H1 (cell line): Measurements from ENCODE around the gene TLK2. TPM values are rescaled to one million over a fixed set of nuclear protein-coding genes. Genes with fewer than 3 reads are reported as not detected.

ENCODE experiments used
- BACH1 ChIP-seq: IDR thresholded peaks from 2 replicates; pipeline ENCODE4 v1.6.1; 2012; ENCODE audit warnings: low read length, improper control_type of control experiment
- BCL11A ChIP-seq, 2 experiments: IDR thresholded peaks; one replicate each; pipeline ENCODE4 v1.6.1; 2011; ENCODE audit warnings: low read depth in 2 of 2, low read length in 2 of 2, mild to moderate bottlenecking in 2 of 2
- CTBP2 ChIP-seq: IDR thresholded peaks from 2 replicates; pipeline ENCODE4 v1.7.0; 2011; ENCODE audit warnings: borderline replicate concordance, mild to moderate bottlenecking, moderate library complexity, mixed read lengths, low read length; ENCODE audit not compliant: insufficient read depth, insufficient read length
- KDM4A ChIP-seq: IDR thresholded peaks from one replicate; pipeline ENCODE4 v1.7.1; 2012; ENCODE audit warnings: low read depth, mild to moderate bottlenecking, moderate library complexity, low read length, inconsistent platforms; ENCODE audit not compliant: severe bottlenecking
- SUZ12 ChIP-seq: fragments of 200-600 bp; sonication (generic); IDR thresholded peaks from 2 replicates; pipeline ENCODE4 v1.6.1; 2012; ENCODE audit warnings: mild to moderate bottlenecking, inconsistent platforms, low read length, moderate library complexity, mixed read lengths
- polyA plus RNA-seq, 7 experiments: library from polyadenylated mRNA; depleted of rRNA in 3 of 7; stranded (reverse) in 5 of 7; unstranded in 2 of 7; fragments of >200 nt in 5 of 7; fragments of 200-250 nt in 2 of 7; gene quantifications; 1 replicate in 5 of 7; 2 replicates in 1 of 7; 4 replicates in 1 of 7; pipeline versions ENCODE4 v1.2.1 to v1.2.3, GENCODE V29; 2011 to 2013; ENCODE audit warnings: missing spikeins in 2 of 7, mixed read lengths in 2 of 7
- total RNA-seq: library from RNA; stranded (reverse); fragmentation: NEBNext Ultra II Directional; extraction: Animal tissue kit (Norgen Biotek cat#: 25700); gene quantifications from 2 replicates; pipeline ENCODE4 v1.2.1, GENCODE V29; 2021
- TF ChIP-seq, protein P1 (sequence below): fragments of 300-600 bp; sonication (generic); IDR thresholded peaks from 2 replicates; pipeline ENCODE4 v1.7.1; 2012; ENCODE audit warnings: low read length, moderate library complexity, mild to moderate bottlenecking, inconsistent platforms; ENCODE audit not compliant: insufficient replicate concordance

TLK2 gene
- total and polyA plus RNA-seq, 2 of the 8 experiments (the other 6 are each of a cell fraction or from before 2014, with no cell fraction given), result 43.1 to 59.9 TPM

DNA sequence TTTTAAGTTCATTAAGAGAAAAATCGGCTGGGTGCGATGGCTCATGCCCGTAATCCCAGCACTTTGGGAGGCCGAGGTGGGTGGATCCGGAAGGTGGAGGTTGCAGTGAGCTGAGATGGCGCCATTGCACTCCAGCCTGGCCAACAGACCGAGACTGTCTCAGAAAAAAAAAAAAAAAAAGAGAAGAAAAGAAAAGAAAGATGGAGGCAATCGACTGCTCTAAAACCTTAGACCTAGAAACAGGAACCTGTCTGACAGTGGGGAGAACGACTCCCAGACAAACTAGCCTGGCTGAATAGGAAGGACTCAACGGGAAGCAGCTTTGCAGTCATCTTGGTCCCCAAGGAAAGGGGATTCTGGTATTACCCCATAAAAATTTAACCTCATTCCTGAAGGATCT is 162.5 kb downstream of the TLK2 start (continued):
- TF ChIP-seq, protein P1, sequence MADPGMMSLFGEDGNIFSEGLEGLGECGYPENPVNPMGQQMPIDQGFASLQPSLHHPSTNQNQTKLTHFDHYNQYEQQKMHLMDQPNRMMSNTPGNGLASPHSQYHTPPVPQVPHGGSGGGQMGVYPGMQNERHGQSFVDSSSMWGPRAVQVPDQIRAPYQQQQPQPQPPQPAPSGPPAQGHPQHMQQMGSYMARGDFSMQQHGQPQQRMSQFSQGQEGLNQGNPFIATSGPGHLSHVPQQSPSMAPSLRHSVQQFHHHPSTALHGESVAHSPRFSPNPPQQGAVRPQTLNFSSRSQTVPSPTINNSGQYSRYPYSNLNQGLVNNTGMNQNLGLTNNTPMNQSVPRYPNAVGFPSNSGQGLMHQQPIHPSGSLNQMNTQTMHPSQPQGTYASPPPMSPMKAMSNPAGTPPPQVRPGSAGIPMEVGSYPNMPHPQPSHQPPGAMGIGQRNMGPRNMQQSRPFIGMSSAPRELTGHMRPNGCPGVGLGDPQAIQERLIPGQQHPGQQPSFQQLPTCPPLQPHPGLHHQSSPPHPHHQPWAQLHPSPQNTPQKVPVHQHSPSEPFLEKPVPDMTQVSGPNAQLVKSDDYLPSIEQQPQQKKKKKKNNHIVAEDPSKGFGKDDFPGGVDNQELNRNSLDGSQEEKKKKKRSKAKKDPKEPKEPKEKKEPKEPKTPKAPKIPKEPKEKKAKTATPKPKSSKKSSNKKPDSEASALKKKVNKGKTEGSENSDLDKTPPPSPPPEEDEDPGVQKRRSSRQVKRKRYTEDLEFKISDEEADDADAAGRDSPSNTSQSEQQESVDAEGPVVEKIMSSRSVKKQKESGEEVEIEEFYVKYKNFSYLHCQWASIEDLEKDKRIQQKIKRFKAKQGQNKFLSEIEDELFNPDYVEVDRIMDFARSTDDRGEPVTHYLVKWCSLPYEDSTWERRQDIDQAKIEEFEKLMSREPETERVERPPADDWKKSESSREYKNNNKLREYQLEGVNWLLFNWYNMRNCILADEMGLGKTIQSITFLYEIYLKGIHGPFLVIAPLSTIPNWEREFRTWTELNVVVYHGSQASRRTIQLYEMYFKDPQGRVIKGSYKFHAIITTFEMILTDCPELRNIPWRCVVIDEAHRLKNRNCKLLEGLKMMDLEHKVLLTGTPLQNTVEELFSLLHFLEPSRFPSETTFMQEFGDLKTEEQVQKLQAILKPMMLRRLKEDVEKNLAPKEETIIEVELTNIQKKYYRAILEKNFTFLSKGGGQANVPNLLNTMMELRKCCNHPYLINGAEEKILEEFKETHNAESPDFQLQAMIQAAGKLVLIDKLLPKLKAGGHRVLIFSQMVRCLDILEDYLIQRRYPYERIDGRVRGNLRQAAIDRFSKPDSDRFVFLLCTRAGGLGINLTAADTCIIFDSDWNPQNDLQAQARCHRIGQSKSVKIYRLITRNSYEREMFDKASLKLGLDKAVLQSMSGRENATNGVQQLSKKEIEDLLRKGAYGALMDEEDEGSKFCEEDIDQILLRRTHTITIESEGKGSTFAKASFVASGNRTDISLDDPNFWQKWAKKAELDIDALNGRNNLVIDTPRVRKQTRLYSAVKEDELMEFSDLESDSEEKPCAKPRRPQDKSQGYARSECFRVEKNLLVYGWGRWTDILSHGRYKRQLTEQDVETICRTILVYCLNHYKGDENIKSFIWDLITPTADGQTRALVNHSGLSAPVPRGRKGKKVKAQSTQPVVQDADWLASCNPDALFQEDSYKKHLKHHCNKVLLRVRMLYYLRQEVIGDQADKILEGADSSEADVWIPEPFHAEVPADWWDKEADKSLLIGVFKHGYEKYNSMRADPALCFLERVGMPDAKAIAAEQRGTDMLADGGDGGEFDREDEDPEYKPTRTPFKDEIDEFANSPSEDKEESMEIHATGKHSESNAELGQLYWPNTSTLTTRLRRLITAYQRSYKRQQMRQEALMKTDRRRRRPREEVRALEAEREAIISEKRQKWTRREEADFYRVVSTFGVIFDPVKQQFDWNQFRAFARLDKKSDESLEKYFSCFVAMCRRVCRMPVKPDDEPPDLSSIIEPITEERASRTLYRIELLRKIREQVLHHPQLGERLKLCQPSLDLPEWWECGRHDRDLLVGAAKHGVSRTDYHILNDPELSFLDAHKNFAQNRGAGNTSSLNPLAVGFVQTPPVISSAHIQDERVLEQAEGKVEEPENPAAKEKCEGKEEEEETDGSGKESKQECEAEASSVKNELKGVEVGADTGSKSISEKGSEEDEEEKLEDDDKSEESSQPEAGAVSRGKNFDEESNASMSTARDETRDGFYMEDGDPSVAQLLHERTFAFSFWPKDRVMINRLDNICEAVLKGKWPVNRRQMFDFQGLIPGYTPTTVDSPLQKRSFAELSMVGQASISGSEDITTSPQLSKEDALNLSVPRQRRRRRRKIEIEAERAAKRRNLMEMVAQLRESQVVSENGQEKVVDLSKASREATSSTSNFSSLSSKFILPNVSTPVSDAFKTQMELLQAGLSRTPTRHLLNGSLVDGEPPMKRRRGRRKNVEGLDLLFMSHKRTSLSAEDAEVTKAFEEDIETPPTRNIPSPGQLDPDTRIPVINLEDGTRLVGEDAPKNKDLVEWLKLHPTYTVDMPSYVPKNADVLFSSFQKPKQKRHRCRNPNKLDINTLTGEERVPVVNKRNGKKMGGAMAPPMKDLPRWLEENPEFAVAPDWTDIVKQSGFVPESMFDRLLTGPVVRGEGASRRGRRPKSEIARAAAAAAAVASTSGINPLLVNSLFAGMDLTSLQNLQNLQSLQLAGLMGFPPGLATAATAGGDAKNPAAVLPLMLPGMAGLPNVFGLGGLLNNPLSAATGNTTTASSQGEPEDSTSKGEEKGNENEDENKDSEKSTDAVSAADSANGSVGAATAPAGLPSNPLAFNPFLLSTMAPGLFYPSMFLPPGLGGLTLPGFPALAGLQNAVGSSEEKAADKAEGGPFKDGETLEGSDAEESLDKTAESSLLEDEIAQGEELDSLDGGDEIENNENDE, result no peak
- TF ChIP-seq KDM4A (no peak), BACH1 (no peak), SUZ12 (no peak), CTBP2 (no peak), BCL11A (IDR thresholded peaks at IDR 0.05; ENCODE audit: low read depth in 2 of 2, low read length in 2 of 2) (no peak)
